ENCODE results near the gene PHKG2.
A peak's percentile ranks its signal among the peaks of the same experiment; 100 is the strongest.

PHKG2 gene

DNA sequence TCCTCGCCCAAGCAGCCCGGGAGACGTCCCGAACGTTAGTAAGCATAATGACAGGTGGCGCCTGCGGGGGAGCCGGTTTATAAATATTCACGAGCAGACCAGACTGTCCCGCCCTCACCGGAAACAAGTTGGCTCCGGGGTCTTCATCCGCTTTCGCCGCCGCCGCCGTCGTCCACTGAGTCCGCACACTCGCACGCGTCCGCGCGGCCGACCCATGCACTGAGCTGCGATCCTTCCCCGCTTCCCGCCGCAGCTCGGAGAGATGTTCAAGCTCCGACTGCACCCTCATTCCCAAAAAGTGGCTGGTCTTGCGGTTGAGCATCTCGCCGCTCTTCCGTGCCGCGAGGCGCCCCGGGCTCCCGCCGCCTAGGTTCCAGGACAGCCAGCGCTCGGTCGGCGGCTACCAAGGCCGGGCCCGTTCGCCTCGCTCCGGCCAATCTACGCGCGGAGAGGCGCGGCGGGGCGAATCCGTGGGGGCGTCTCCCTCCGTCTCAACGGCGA lies 13.3 kb downstream of the PHKG2 start:
- H3K4me3 ChIP-seq (replicated peaks in 1 of 2; ENCODE audit: low read depth in 2 of 2, low read length in 2 of 2), result peak overlapping the region; percentile 93 to 97
- DNase-seq (ENCODE audit: low read depth in 2 of 2), result peak; percentile 24 to 32
- TF ChIP-seq, protein P1, sequence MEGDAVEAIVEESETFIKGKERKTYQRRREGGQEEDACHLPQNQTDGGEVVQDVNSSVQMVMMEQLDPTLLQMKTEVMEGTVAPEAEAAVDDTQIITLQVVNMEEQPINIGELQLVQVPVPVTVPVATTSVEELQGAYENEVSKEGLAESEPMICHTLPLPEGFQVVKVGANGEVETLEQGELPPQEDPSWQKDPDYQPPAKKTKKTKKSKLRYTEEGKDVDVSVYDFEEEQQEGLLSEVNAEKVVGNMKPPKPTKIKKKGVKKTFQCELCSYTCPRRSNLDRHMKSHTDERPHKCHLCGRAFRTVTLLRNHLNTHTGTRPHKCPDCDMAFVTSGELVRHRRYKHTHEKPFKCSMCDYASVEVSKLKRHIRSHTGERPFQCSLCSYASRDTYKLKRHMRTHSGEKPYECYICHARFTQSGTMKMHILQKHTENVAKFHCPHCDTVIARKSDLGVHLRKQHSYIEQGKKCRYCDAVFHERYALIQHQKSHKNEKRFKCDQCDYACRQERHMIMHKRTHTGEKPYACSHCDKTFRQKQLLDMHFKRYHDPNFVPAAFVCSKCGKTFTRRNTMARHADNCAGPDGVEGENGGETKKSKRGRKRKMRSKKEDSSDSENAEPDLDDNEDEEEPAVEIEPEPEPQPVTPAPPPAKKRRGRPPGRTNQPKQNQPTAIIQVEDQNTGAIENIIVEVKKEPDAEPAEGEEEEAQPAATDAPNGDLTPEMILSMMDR (IDR thresholded peaks at IDR 0.05; ENCODE audit: low read depth, low read length), result no peak

DNA sequence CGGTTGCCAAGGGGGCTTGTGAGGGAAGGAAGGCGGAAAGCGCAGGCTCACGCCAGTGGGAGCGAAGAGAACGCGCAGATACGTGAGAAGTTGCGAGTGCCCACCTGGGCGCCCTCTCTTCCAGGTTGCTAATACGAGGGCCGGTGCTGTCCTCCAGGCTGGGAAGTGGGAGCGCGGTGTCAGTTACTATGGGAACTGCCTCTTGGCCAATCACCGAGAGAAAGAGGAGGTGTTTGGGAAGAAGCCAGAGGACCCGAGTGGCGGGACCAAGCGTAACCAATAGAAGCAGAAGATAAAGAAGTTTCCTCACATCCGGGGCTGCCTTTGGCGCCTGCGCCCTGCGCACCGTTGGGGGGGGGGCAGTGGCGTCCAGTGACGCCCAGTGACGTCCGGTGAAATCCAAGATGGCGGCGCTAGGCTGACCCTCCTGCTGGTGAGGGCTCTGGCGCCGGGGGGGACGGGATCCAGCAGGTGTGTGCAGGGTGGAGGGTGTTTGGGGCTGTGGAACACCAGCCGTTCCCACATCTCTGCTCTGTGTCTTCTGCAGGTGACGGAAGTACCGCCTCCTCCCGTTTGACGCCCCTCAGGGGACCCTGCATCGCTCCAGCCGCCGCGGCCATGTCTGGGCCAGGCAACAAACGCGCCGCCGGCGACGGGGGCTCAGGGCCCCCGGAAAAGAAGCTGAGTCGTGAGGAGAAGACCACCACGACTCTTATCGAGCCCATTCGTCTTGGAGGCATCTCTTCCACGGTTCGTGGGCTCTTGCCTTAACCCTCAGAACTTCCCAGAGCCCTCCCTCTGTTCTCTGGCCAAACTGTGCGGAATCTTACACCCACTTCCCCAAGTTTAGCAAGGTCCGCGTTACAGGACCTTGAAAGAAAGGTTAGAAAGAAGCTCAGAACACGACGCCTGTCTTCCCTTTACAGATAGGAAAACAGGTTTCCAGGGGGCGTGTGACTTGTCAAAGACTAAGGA lies 14.0 kb downstream of the PHKG2 start, which contains the start of the genes CFAP119 and RNF40:
Gene CFAP119 (minus strand): TSS at position 135 of the 975 bp plus-strand sequence. CDS start 314 bp downstream, outside the sequence.
Gene RNF40 (plus strand): TSS at position 395 of the 975 bp plus-strand sequence. CDS start 224 bp downstream, at position 619.
- peak within 1 kb of the TSS; percentile 93 to 97 for H3K4me3 ChIP-seq (replicated peaks in 1 of 2; ENCODE audit: low read depth in 2 of 2, low read length in 2 of 2)
- peak; percentile 98 to 99 for DNase-seq (ENCODE audit: low read depth in 2 of 2)
- TF ChIP-seq, protein P1 (IDR thresholded peaks at IDR 0.05; ENCODE audit: low read depth, low read length), result no peak

DNA sequence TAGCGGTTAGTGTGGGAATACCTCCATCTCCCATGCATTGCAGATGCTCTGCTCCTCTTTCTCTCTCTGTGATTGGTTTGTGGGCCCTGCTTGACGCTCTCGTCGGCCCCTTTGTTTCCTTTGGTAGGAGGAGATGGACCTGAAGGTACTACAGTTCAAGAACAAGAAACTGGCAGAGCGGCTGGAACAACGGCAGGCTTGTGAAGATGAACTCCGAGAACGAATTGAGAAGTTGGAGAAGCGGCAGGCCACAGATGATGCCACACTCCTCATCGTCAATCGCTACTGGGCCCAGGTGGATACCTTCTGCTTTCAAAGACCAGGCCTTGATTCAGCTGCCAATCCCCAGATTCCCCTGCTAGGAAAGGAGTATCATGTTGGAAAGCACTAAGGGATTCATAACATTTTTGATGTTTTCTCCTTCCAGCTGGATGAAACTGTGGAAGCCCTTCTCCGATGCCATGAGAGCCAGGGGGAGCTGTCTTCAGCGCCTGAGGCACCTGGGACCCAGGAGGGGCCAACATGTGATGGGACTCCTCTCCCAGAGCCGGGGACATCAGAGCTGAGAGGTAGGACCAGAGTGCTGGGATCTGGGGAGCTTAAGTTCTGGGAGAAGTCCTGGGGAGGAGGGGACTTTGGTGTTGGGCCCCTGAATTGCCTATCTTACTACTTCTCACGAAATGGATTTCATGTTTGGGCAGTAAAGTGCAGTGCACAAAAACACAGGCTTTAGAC lies 14.9 kb downstream of the PHKG2 start:
- TF ChIP-seq, protein P1 (IDR thresholded peaks at IDR 0.05; ENCODE audit: low read depth, low read length), result no peak
- DNase-seq (ENCODE audit: low read depth in 2 of 2), result no peak
- H3K4me3 ChIP-seq (replicated peaks in 1 of 2; ENCODE audit: low read depth in 2 of 2, low read length in 2 of 2), result peak overlapping the region; percentile 93 to 97

DNA sequence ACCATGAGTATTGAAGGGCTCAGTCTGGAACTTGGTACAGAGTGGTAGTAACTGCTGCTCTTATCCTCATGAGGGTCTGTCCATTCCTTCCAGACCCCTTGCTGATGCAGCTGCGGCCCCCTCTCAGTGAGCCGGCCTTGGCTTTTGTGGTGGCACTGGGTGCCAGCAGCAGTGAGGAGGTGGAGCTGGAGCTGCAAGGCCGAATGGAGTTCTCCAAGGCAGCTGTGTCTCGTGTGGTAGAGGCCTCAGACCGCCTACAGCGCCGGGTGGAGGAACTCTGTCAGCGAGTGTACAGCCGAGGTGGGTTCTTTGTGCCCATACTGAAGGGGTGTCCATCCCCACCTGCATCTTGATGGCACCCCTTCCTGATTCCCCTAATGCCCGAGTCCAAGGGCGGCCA lies 15.9 kb downstream of the PHKG2 start:
- no peak for DNase-seq (ENCODE audit: low read depth in 2 of 2)
- H3K4me3 ChIP-seq (replicated peaks in 1 of 2; ENCODE audit: low read depth in 2 of 2, low read length in 2 of 2), result no peak overlapping the region
- TF ChIP-seq, protein P1 (IDR thresholded peaks at IDR 0.05; ENCODE audit: low read depth, low read length), result no peak

DNA sequence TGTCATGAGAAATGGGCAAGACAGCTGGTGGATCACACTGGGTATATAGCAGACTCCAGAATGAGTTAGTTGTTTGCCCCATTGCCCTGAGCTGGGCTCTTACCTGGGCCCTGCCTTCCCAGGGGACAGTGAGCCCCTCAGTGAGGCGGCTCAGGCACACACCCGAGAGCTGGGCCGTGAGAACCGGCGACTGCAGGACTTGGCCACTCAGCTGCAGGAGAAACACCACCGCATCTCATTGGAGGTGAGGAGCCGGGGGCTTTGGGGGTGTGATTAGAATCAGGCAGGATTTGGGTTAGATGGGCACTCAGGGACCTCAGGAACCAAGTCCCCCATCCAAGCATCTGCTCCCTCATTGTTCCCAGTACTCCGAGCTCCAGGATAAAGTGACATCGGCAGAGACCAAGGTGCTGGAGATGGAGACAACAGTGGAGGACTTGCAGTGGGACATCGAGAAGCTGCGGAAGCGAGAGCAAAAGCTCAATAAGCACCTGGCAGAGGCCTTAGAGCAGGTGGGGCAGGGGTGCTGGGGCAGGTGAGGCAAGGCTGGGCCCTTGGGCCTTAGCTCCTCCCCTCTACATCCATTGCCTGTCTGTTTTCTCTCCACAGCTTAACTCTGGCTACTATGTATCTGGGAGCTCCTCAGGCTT lies 16.7 kb downstream of the PHKG2 start:
- TF ChIP-seq, protein P1 (IDR thresholded peaks at IDR 0.05; ENCODE audit: low read depth, low read length), result no peak
- DNase-seq (ENCODE audit: low read depth in 2 of 2), result no peak
- no peak overlapping the region for H3K4me3 ChIP-seq (replicated peaks in 1 of 2; ENCODE audit: low read depth in 2 of 2, low read length in 2 of 2)

All from cardiac fibroblast (primary cell).